H1 (cell line): ENCODE data around the gene ZNF426.

ENCODE experiments used
- CTCF ChIP-seq, 3 experiments: IDR thresholded peaks; 1 replicate in 2 of 3; 2 replicates in 1 of 3; pipeline versions ENCODE4 v1.5.1 to v1.6.1; 2011; ENCODE audit warnings: low read length in 3 of 3, mild to moderate bottlenecking in 3 of 3, inconsistent platforms in 2 of 3, low read depth in 1 of 3, moderate library complexity in 1 of 3; ENCODE audit not compliant: insufficient read depth in 1 of 3; ENCODE audit errors: control extremely low read depth in 1 of 3
- POLR2A ChIP-seq, 2 experiments: IDR thresholded peaks; 1 replicate in 1 of 2; 2 replicates in 1 of 2; pipeline ENCODE4 v1.6.1; 2011; ENCODE audit warnings: low read depth in 2 of 2, low read length in 2 of 2, mild to moderate bottlenecking in 2 of 2; ENCODE audit errors: control extremely low read depth in 1 of 2
- TEAD4 ChIP-seq: IDR thresholded peaks from 2 replicates; pipeline ENCODE4 v1.6.1; 2012; ENCODE audit warnings: low read depth, low read length, inconsistent platforms, mixed read lengths
- YY1 ChIP-seq: IDR thresholded peaks from 2 replicates; pipeline ENCODE4 v1.6.1; 2011; ENCODE audit warnings: low read depth, mild to moderate bottlenecking, low read length
- TF ChIP-seq, protein P1 (sequence below): IDR thresholded peaks from 2 replicates; pipeline ENCODE4 v1.6.1; 2012; ENCODE audit warnings: inconsistent platforms

- TF ChIP-seq TEAD4 (no peak), YY1 (peak; percentile 85), POLR2A (IDR thresholded peaks at IDR 0.05; ENCODE audit: control extremely low read depth in 1 of 2, low read depth in 2 of 2, low read length in 2 of 2) (peak; percentile 88 to 95), CTCF (IDR thresholded peaks at IDR 0.05; ENCODE audit: control extremely low read depth in 1 of 3, insufficient read depth in 1 of 3, low read depth in 1 of 3, low read length in 3 of 3) (no peak)
- TF ChIP-seq, protein P1, sequence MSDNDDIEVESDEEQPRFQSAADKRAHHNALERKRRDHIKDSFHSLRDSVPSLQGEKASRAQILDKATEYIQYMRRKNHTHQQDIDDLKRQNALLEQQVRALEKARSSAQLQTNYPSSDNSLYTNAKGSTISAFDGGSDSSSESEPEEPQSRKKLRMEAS, result peak; percentile 68; the same call in 1 of the 2 replicates
These were observed at the start of gene ZNF426 for GRCh38 chr19:9538183-9539058.
